ENCODE data around the gene OTOP1. TPM values are rescaled to one million over a fixed set of nuclear protein-coding genes. Genes with fewer than 3 reads are reported as not detected.

OTOP1 gene, protein sequence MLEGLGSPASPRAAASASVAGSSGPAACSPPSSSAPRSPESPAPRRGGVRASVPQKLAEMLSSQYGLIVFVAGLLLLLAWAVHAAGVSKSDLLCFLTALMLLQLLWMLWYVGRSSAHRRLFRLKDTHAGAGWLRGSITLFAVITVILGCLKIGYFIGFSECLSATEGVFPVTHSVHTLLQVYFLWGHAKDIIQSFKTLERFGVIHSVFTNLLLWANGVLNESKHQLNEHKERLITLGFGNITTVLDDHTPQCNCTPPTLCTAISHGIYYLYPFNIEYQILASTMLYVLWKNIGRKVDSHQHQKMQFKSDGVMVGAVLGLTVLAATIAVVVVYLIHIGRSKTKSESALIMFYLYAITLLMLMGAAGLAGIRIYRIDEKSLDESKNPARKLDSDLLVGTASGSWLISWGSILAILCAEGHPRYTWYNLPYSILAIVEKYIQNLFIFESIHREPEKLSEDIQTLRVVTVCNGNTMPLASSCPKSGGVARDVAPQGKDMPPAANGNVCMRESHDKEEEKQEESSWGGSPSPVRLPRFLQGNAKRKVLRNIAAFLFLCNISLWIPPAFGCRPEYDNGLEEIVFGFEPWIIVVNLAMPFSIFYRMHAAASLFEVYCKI
- total RNA-seq = not detected in 2 replicates
- not detected for total RNA-seq (2013)
- polyA plus RNA-seq = not detected in 2 replicates
- not detected in 2 replicates for polyA minus RNA-seq

- no peak within 1 kb of the TSS for H3K27ac Mint-ChIP-seq
- Histone ChIP-seq H3K9me3 (ENCODE audit: control extremely low read depth in 1 of 3, control insufficient read depth in 2 of 3, insufficient read depth in 1 of 3, low read length in 2 of 3) (peaks cover 0 to 7% (median 0%) of the 10 kb centered on the region in 3 donors), H3K4me3 (ENCODE audit: control extremely low read depth in 1 of 5, extremely low read depth in 1 of 5, insufficient read depth in 1 of 5, low read depth in 2 of 5, low read length in 4 of 5) (no peak within 1 kb of the TSS), H4K20me1 (ENCODE audit: control insufficient read depth, insufficient read depth, low read length, poor library complexity, severe bottlenecking) (no peaks in the 10 kb centered on the region), H3K4me2 (replicated peaks; ENCODE audit: low read depth, low read length, poor library complexity, severe bottlenecking) (no peak within 1 kb of the TSS), H3K36me3 (replicated peaks in 1 of 2; ENCODE audit: control extremely low read depth in 1 of 2, control insufficient read depth in 1 of 2, extremely low read depth in 1 of 2, insufficient read depth in 2 of 2, low read length in 1 of 2) (no peaks in the 10 kb centered on the region), H3K4me1 (ENCODE audit: control insufficient read depth in 2 of 2, insufficient read depth in 2 of 2, low read length in 2 of 2) (no peaks in the 10 kb centered on the region), H2AFZ (ENCODE audit: insufficient read depth, low read depth, low read length, poor library complexity, severe bottlenecking) (no peak within 1 kb of the TSS), H3K27ac (ENCODE audit: low read length in 2 of 2) (no peak within 1 kb of the TSS), H3K9ac (ENCODE audit: low read length) (no peak within 1 kb of the TSS), H3K79me2 (ENCODE audit: control insufficient read depth, insufficient read depth, low read length) (no peaks in the 10 kb centered on the region), H3K27me3 (replicated peaks in 1 of 4; ENCODE audit: control extremely low read depth in 1 of 4, control insufficient read depth in 3 of 4, insufficient read depth in 4 of 4, low read length in 3 of 4) (peaks cover 0 to 31% (median 1%) of the 10 kb centered on the region in 4 experiments)
- POLR2A ChIA-PET = no interaction called here
- peaks cover 56% of the 10 kb centered on the region for H3K27me3 Mint-ChIP-seq
- intact Hi-C loops (cut with micrococcal nuclease) = no loop called here
- no peaks in the 10 kb centered on the region for H3K9me3 Mint-ChIP-seq (ENCODE audit: insufficient read depth)
- TF ChIP-seq CTCF (IDR thresholded peaks at IDR 0.05) = no peak
- TF ChIP-seq EZH2 (IDR thresholded peaks at IDR 0.05; ENCODE audit: borderline replicate concordance, insufficient read depth, low read depth, low read length, poor library complexity, severe bottlenecking) = no peak
- WGBS (ENCODE audit: insufficient coverage) = 23% methylated on average over 78 of the region's 82 CpGs
- CTCF ChIA-PET = no interaction called here
- no peak for DNase-seq
- no peak for ATAC-seq (ENCODE audit: low read depth)
- peaks cover 11% of the 10 kb centered on the region for H3K4me1 Mint-ChIP-seq
- H3K4me3 Mint-ChIP-seq = no peak within 1 kb of the TSS
Observed at GRCh38 chr4:4226606-4227438, at the start of gene OTOP1. TSS of gene OTOP1 (minus strand) at chr4:4226929. CDS start at chr4:4226864, 65 bp downstream.

Data from B cell (primary cell).